Esophagus squamous epithelium (tissue), 5 donors: ENCODE results near the gene WDR59. TPM values are rescaled to one million over a fixed set of nuclear protein-coding genes. Genes with fewer than 3 reads are reported as not detected.
A peak's percentile ranks its signal among the peaks of the same experiment; 100 is the strongest.

Experiments used
- DNase-seq: peaks from one replicate; lab custom pipeline; 2025; lab: John Stamatoyannopoulos, UW
- H3K27ac ChIP-seq, 4 donors: fragments of 200-600 bp; sonication (generic); one replicate each; pipeline ENCODE4 v1.5.1; 2016 to 2019; ENCODE audit warnings: mild to moderate bottlenecking in 1 of 4
- H3K27me3 ChIP-seq, 4 donors: fragments of 200-600 bp; sonication (generic); 1 replicate in 3 of 4; 2 replicates in 1 of 4; pipeline versions ENCODE4 v1.5.1 to v1.6.0; 2017 to 2021; ENCODE audit warnings: antibody characterized with exemption in 1 of 4
- H3K36me3 ChIP-seq, 3 donors: fragments of 200-600 bp; sonication (generic); one replicate each; pipeline ENCODE4 v1.5.1; 2016 to 2019
- H3K4me1 ChIP-seq, 3 donors: fragments of 200-600 bp; sonication (generic); one replicate each; pipeline ENCODE4 v1.5.1; 2017 to 2019
- H3K4me3 ChIP-seq, 4 donors: fragments of 200-600 bp; sonication (generic); 1 replicate in 3 of 4; 2 replicates in 1 of 4; pipeline ENCODE4 v1.5.1; 2016 to 2019; ENCODE audit warnings: mild to moderate bottlenecking in 2 of 4, moderate library complexity in 1 of 4
- H3K9me3 ChIP-seq, 3 donors: fragments of 200-600 bp; sonication (generic); one replicate each; pipeline ENCODE4 v1.5.1; 2016 to 2019
- CTCF ChIP-seq, 6 experiments: fragments of 450-650 bp in 4 of 6; fragments of 200-600 bp in 2 of 6; sonication (generic) in 2 of 6; IDR thresholded peaks; one replicate each; pipeline ENCODE4 v1.5.1; 2016 to 2019; ENCODE audit warnings: antibody characterized with exemption in 6 of 6, mild to moderate bottlenecking in 4 of 6, moderate library complexity in 4 of 6
- POLR2A ChIP-seq, 4 donors: fragments of 450-650 bp; IDR thresholded peaks; one replicate each; pipeline ENCODE4 v1.6.1; 2017; ENCODE audit warnings: antibody characterized with exemption in 4 of 4, mild to moderate bottlenecking in 4 of 4, moderate library complexity in 3 of 4
- WGBS, 2 donors: methylation state at CpG; one replicate each; pipeline ENCODE4 v1.1.5; 2018; 5-methylcytosine and 5-hydroxymethylcytosine counted together
- intact Hi-C: fragments of 100-400 bp; cut with DNase I; formaldehyde crosslinking; loops from one replicate; pipeline ENCODE4 v1.15.0; 2022
- total RNA-seq, 4 donors: library from RNA; depleted of rRNA; stranded (reverse); fragments of >200 nt; gene quantifications; one replicate each; pipeline ENCODE4 v1.1.0, GENCODE V29; 2016
- donor health status: DM: yes; HTN: yes; CAD: no.

WDR59 gene
- total RNA-seq, 4 donors from 2014 or later = 9.8 to 25.1 (median 22.2) TPM

- H3K27ac ChIP-seq = peak overlapping the region in 3 of 4 donors; percentile 24 to 66 (median 53)
- TF ChIP-seq POLR2A (IDR thresholded peaks at IDR 0.05) = no peak
- TF ChIP-seq CTCF (IDR thresholded peaks at IDR 0.05) = no peak
- H3K4me1 ChIP-seq = peaks cover 0 to 29% (median 9%) of the 10 kb centered on the region in 3 donors
- H3K27me3 ChIP-seq = no peaks in the 10 kb centered on the region
- WGBS, 2 donors = 39 to 53% methylated on average over 7 of the region's 7 CpGs
- intact Hi-C loops = no loop called here
- DNase-seq = no peak
- no peaks in the 10 kb centered on the region for H3K9me3 ChIP-seq
- H3K4me3 ChIP-seq = no peak overlapping the region
- H3K36me3 ChIP-seq = peaks cover 0 to 89% (median 0%) of the 10 kb centered on the region in 3 donors
Measured at GRCh38 chr16:74877706-74878105, 107.2 kb downstream of the WDR59 start.

GRCh38 chr16:74874912-74875546 lies 109.9 kb downstream of the WDR59 start:
- H3K36me3 ChIP-seq = peaks cover 0 to 84% (median 0%) of the 10 kb centered on the region in 3 donors
- no peaks in the 10 kb centered on the region for H3K27me3 ChIP-seq
- DNase-seq = no peak
- no peak overlapping the region for H3K4me3 ChIP-seq
- intact Hi-C loops = no loop called here
- TF ChIP-seq POLR2A (IDR thresholded peaks at IDR 0.05) (no peak), CTCF (IDR thresholded peaks at IDR 0.05) (peak in 3 of 6 experiments; percentile 18 to 45 (median 18))
- H3K9me3 ChIP-seq = no peaks in the 10 kb centered on the region
- WGBS, 2 donors = 46 to 57% methylated on average over 10 to 11 of the region's 13 CpGs
- H3K27ac ChIP-seq = peak overlapping the region; percentile 25 to 72 (median 64)
- H3K4me1 ChIP-seq = peaks cover 0 to 28% (median 9%) of the 10 kb centered on the region in 3 donors

GRCh38 chr16:74874123-74874522 lies 110.8 kb downstream of the WDR59 start:
- no peak for DNase-seq
- WGBS, 2 donors = 72 to 78% methylated on average over 8 to 10 of the region's 14 CpGs

GRCh38 chr16:74872302-74872701 lies 112.6 kb downstream of the WDR59 start:
- H3K27ac ChIP-seq = no peak overlapping the region
- no peak for DNase-seq
- WGBS, 2 donors = 93 to 94% methylated on average over 2 of the region's 2 CpGs
- peaks cover 0 to 63% (median 0%) of the 10 kb centered on the region in 3 donors for H3K36me3 ChIP-seq
- no peaks in the 10 kb centered on the region for H3K27me3 ChIP-seq
- no peaks in the 10 kb centered on the region for H3K9me3 ChIP-seq
- intact Hi-C loops = no loop called here
- H3K4me3 ChIP-seq = no peak overlapping the region
- H3K4me1 ChIP-seq = peaks cover 0 to 34% (median 18%) of the 10 kb centered on the region in 3 donors
- TF ChIP-seq POLR2A (IDR thresholded peaks at IDR 0.05) (no peak), CTCF (IDR thresholded peaks at IDR 0.05) (no peak)

More at GRCh38 chr16:74874123-74874522, 110.8 kb downstream of the WDR59 start:
- intact Hi-C loops = no loop called here
- no peaks in the 10 kb centered on the region for H3K27me3 ChIP-seq
- H3K9me3 ChIP-seq = no peaks in the 10 kb centered on the region
- peaks cover 0 to 74% (median 0%) of the 10 kb centered on the region in 3 donors for H3K36me3 ChIP-seq
- no peak overlapping the region for H3K4me3 ChIP-seq
- peak overlapping the region in 3 of 4 donors; percentile 62 to 72 (median 65) for H3K27ac ChIP-seq
- TF ChIP-seq CTCF (IDR thresholded peaks at IDR 0.05) (no peak), POLR2A (IDR thresholded peaks at IDR 0.05) (no peak)
- H3K4me1 ChIP-seq = peaks cover 0 to 19% (median 9%) of the 10 kb centered on the region in 3 donors

GRCh38 chr16:74871608-74872007 lies 113.3 kb downstream of the WDR59 start:
- no peak overlapping the region for H3K27ac ChIP-seq
- H3K4me3 ChIP-seq = no peak overlapping the region
- peaks cover 0 to 56% (median 0%) of the 10 kb centered on the region in 3 donors for H3K36me3 ChIP-seq
- H3K9me3 ChIP-seq = no peaks in the 10 kb centered on the region
- DNase-seq = no peak
- no peaks in the 10 kb centered on the region for H3K27me3 ChIP-seq
- H3K4me1 ChIP-seq = peaks cover 0 to 36% (median 18%) of the 10 kb centered on the region in 3 donors
- WGBS, 2 donors = 93 to 96% methylated on average over 5 of the region's 5 CpGs
- no peak for TF ChIP-seq POLR2A (IDR thresholded peaks at IDR 0.05)
- no peak for TF ChIP-seq CTCF (IDR thresholded peaks at IDR 0.05)
- intact Hi-C loops = no loop called here
